ENCODE results near the gene CUX1.

- TF ChIP-seq POU6F1 (CRISPR knock-in tag; IDR thresholded peaks at IDR 0.05; ENCODE audit: borderline replicate concordance, low read depth) (no peak), SNAI2 (CRISPR knock-in tag; IDR thresholded peaks at IDR 0.05) (no peak), ARNTL (CRISPR knock-in tag; IDR thresholded peaks at IDR 0.05; ENCODE audit: borderline replicate concordance, low read depth) (no peak), PATZ1 (CRISPR knock-in tag; IDR thresholded peaks at IDR 0.05; ENCODE audit: borderline replicate concordance) (no peak), CSRNP3 (CRISPR knock-in tag; IDR thresholded peaks at IDR 0.05) (no peak), ZNF70 (CRISPR knock-in tag; IDR thresholded peaks at IDR 0.05) (no peak), BACH2 (CRISPR knock-in tag; IDR thresholded peaks at IDR 0.05; ENCODE audit: borderline replicate concordance) (no peak), ZFP30 (CRISPR knock-in tag; IDR thresholded peaks at IDR 0.05) (no peak), PPARA (CRISPR knock-in tag; IDR thresholded peaks at IDR 0.05; ENCODE audit: borderline replicate concordance) (no peak), ZNF8 (CRISPR knock-in tag; IDR thresholded peaks at IDR 0.05) (no peak), CREB5 (CRISPR knock-in tag; IDR thresholded peaks at IDR 0.05; ENCODE audit: low read depth) (no peak), TSHZ2 (CRISPR knock-in tag; IDR thresholded peaks at IDR 0.05) (no peak), ISL1 (CRISPR knock-in tag; IDR thresholded peaks at IDR 0.05) (no peak), OSR1 (CRISPR knock-in tag; IDR thresholded peaks at IDR 0.05) (no peak)
Observed at GRCh38 chr7:101826081-101826835, 8.8 kb downstream of the CUX1 start.

Measured in SK-N-SH treated with all-trans-retinoic acid at 6 μM for 48 hours (cell line).